ENCODE data around the gene SYNE2. TPM values are rescaled to one million over a fixed set of nuclear protein-coding genes. Genes with fewer than 3 reads are reported as not detected.

Gene SYNE2
- total RNA-seq, 4 donors from 2014 or later = 136 to 323 (median 215) TPM

DNA sequence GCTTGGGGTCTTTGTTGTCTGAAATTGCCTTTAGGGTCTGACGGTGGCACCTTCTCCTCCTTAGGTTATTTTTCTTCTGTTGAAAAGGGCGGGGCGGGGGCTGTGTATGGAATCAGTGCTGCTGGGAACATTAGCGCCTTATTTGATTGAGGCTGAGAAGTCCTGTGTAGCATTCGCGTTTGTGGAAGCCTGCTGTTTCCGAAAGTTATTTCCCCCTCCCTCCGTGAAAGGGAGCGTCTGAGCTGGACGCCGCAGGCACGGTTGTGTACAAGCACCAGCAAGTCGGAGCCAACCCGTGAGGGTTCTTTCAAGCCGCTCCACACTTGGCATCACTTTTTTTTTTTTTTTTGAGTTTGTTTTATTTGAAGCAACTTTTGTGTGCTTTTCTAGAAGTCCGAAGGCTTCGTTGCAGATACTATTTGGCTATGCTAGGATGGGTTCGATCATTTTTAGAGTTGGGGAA is 1.1 kb downstream of the SYNE2 start:
- TF ChIP-seq, protein P1, sequence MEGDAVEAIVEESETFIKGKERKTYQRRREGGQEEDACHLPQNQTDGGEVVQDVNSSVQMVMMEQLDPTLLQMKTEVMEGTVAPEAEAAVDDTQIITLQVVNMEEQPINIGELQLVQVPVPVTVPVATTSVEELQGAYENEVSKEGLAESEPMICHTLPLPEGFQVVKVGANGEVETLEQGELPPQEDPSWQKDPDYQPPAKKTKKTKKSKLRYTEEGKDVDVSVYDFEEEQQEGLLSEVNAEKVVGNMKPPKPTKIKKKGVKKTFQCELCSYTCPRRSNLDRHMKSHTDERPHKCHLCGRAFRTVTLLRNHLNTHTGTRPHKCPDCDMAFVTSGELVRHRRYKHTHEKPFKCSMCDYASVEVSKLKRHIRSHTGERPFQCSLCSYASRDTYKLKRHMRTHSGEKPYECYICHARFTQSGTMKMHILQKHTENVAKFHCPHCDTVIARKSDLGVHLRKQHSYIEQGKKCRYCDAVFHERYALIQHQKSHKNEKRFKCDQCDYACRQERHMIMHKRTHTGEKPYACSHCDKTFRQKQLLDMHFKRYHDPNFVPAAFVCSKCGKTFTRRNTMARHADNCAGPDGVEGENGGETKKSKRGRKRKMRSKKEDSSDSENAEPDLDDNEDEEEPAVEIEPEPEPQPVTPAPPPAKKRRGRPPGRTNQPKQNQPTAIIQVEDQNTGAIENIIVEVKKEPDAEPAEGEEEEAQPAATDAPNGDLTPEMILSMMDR (IDR thresholded peaks at IDR 0.05; ENCODE audit: low read depth) = no peak

GRCh38 chr14:63854330-63854729 is 1.5 kb downstream of the SYNE2 start:
- TF ChIP-seq, protein P1 (IDR thresholded peaks at IDR 0.05; ENCODE audit: low read depth) = no peak

GRCh38 chr14:63855281-63855680 is 2.5 kb downstream of the SYNE2 start:
- TF ChIP-seq, protein P1 (IDR thresholded peaks at IDR 0.05; ENCODE audit: low read depth) = no peak

DNA sequence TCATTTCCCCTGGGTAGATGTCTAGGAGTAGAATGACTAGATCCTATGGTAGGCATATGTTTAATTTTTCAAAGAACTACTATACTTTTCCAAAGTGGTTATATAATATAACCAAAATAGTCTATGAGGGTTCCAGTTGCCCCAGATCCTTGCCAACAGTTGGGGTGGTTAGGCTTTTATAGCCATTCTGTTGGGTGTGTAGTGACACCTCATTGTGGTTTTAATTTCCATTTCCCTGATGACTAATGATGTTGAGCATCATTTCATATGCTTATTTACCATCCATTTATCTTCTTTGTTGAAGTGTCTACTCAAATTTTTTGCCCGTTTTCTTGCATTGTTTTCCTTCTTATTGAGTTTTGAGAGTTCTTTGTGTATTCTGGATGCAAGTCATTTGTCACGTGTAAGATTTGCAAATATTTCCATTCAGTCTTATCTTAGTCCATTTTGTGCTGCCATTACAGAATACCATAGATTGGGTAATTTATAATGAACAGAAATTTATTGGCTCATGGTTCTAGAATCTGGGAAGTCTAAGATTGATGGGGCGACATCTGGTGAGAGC is 4.7 kb downstream of the SYNE2 start:
- TF ChIP-seq, protein P1 (IDR thresholded peaks at IDR 0.05; ENCODE audit: low read depth) = no peak

GRCh38 chr14:63860146-63860545 is 7.3 kb downstream of the SYNE2 start:
- TF ChIP-seq, protein P1 (IDR thresholded peaks at IDR 0.05; ENCODE audit: low read depth) = no peak

GRCh38 chr14:63862163-63862562 is 9.4 kb downstream of the SYNE2 start:
- TF ChIP-seq, protein P1 (IDR thresholded peaks at IDR 0.05; ENCODE audit: low read depth) = no peak

GRCh38 chr14:63863004-63863403 is 10.2 kb downstream of the SYNE2 start:
- TF ChIP-seq, protein P1 (IDR thresholded peaks at IDR 0.05; ENCODE audit: low read depth) = no peak
